T-helper 2 cell treated with Interferon-gamma antibody and Interleukin-4, amounts not matched to agents 100 ng/mL and 5 ng/mL, for 36 hours (primary cell): ENCODE measurements around the gene ERC1. TPM values are rescaled to one million over a fixed set of nuclear protein-coding genes. Genes with fewer than 3 reads are reported as not detected.

Source experiments
- intact Hi-C: fragments of 100-400 bp; cut with micrococcal nuclease; formaldehyde crosslinking; loops from one replicate; pipeline ENCODE4 v1.15.1; 2023
- total RNA-seq: library from RNA; stranded (reverse); gene quantifications from 2 replicates; pipeline ENCODE4 v1.2.3, GENCODE V29; 2022

Gene ERC1
- total RNA-seq, 1 donor from 2014 or later = 51.5 TPM

DNA sequence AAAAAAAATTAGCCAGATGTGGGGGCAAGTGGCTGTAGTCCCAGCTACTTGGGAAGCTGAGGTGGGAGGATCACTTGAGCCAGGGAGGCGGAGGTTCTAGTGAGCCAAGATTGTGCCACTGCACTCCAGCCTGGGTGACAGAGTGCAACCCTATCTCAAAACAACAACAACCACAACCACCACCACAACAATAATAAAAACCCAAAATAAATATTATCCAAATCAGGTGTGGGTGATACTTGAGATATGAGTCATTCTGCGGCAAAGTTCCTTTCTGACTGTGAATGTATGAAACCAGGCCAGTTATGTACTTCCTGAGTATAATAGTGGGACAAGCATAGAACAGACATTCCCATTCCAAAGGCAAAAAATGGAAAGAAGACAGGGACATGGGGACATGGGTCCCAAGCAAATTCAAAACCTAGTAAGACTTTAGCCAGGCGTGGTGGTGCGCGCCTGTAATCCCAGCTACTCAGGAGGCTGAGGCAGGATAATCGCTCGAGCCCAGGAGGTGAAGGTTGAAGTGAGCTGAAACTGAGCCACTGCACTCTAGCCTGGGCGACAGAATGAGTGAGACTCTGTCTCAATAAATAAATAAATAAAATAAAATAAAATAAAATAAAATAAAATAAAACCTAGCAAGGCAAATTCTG lies 9.7 kb upstream of the ERC1 start:
- intact Hi-C loops = no loop called here

DNA sequence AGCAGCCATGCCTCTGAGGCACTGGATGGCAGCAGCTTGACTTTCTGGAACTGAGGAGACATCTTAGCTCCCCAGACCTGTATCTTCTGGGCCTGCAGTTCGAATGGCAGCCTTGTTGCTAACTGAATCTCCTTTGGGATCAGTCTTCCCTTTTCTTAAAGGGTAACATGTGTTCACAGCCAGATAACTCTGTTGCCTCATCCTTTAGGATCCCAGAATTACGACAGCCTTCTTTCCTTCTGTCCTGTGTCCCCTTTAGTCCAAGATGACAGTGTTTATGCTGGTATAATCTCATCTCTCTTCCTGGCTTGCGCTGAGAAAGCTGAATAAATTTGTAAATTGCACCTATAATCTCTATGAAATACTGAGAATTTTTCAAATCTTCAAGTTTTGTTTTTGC lies 9.1 kb upstream of the ERC1 start:
- intact Hi-C loops = no loop called here

DNA sequence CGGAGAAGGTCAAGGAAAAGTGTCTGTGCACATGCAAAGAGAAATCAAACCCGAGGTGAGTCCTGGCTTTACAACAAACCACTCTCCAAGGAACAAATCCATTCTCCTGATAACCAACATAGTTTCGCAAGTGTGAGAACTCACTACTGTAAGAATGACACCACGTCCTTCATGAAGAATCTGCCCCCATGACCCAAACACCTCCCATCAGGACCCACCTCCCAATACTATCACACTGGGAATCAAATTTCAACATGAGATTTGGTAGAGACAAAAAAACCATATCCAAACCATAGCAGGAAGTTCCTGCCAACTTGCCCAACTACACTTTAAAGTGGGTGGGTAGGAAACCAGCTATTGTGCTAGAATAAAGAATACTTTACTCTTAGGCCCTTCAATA lies 2.4 kb upstream of the ERC1 start:
- intact Hi-C loops = no loop called here

DNA sequence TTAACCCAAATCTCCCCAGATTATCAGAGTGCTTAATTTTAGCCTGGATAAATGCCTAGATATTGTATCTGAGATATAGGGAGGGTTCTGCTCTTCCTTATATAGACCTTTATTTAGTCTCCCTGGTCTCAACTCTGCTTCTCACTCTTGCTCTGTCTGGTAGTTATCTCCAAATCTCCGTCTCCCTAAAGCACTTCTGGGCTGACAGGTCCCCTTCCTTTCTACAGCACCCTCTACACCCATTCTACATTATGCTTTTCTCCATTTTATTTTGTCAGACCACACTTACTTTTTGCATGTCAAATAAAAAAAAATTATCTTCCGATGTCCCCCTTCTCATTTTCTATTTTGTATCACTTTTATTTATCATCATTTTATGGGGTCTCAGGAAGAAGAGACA lies 2.0 kb upstream of the ERC1 start:
- intact Hi-C loops = no loop called here

DNA sequence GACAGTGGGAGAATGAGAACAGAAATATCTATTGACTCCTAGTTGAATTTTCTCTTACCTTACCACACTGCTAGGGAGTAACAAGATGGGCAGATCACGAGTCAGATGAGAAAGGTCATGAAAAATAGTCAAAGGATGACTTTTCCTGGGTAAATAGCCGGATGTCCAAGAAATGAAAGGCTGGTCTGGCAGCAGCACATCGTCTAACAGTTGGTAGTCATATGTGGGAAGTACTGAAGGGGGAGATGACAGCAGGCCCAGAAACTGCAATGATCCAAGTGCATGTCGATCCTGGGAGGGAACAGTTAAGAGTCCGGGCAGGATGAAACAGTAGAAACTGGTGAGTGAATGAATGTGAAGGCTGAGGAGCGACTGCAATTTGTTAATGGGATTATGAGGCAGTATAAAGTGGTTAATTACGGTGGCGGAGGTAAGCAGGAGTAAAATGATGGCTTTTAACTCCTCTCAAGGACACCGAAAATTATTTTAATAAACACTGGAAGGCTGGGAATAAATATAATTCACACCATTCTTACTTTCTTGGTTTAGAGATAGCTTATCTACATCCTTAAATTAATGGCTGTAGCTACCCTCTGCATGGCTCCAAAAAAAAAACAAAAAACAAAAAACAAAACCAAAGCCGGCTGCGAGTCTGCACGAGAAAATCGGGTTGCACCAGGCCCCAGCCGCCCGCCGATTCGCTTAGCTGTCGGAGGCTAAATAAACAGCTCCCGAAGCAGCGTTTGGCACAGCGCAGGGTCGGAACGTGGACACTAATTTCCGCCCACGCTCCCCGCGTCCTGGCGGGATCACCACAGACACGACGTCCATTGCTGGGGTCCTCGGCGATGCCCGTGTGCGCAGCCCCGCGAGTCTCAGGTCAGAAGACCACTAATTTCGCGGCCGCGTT lies 1.0 kb upstream of the ERC1 start:
- intact Hi-C loops = loop anchor here (5.0 to 10.0 kb wide), 4 partner anchors 105 to 602 kb away; partner anchors contain the start of genes FBXL14 and WNK1

DNA sequence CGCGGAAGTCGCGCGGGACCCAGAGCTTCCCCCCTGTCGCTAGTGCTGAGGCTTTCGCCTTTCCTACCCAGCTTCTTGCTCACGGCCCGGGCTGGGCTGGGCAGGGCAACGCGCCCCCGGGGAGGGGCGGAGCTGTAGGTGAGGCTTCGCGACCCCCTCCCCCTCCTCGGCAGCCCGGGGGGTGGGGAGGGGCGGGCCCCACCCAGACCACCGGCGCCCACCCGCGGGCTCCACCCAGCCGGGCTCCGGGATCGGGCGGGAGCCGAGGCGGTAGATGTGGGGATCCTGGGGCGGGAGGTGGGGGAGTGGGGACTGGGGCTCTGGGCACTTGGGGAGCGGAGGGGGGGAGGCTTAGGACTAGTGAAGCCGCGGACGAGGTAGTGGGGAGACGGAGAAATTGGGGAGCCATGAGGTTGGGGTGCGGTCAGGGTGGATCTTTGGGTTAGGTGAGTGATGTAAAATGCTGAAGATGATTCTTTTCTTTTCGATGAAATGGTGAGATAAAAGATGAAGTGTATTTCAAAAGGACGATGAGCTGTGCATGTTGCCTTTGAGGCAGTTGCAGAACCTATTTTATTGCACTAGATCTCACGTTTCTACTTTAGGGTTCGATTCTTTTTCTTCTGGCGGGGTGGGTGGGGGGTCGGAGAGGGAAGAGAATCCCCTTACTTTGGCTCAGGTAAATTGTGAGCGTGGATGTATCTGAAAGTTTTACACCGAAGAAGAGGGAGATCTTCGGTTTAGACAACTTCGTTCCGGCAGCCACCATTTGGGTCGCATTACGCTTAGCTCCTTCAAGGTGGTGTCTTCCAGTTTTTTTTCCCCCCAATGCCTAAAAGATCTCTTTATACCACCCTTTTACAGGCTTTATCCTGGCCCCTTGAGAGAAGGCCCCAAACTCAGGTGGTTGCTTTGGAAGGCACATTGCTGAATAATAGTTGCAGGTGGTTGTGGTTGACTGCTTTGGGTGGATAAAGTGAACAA lies 619 bp downstream of the ERC1 start:
- intact Hi-C loops = loop anchor here (1.0 to 10.0 kb wide), 5 partner anchors 42 to 601 kb away; partner anchors contain the start of genes FBXL14, RAD52 and WNK1

DNA sequence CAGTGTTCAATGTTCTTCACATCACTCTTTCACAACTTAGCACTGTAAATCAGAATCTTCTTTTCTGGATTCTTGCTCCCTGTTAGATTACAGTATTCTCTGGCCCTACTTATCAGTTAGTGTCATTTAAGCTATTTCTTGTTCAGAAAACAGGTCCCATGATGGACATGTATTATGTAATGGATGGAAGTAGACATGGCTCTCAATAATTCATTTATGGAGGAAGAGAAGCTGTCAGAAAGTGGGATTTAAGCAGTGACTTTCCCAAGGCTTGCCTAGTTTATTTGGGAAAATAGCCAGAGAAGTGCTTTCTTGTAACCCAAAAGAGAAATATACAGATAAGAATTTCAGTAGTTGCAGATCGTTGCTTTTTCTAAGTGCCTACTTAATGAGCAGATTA lies 1.6 kb downstream of the ERC1 start:
- intact Hi-C loops = loop anchor here (5.0 to 10.0 kb wide), 4 partner anchors 102 to 600 kb away; partner anchors contain the start of genes FBXL14 and WNK1

DNA sequence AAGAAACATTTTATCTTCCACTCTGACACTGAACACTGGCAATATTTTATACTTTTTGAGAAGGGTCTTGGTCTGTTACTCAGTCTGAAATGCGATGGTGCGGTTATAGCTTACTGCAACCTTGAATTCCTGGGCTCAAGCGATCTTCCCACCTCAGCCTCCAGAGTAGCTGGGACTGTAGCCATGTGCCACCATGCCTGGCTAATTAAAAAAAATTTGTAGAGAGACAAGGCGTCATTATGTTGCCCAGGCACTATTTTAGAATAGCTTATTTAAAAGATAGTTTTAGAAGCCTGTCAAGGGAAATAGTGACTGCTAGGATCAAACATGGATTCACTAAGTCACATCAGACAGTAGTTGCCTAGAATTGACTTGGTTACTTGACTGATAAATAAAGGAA lies 5.9 kb downstream of the ERC1 start:
- intact Hi-C loops = loop anchor here (10.0 kb wide), 2 partner anchors 98 to 242 kb away; partner anchors contain the start of gene WNK1

DNA sequence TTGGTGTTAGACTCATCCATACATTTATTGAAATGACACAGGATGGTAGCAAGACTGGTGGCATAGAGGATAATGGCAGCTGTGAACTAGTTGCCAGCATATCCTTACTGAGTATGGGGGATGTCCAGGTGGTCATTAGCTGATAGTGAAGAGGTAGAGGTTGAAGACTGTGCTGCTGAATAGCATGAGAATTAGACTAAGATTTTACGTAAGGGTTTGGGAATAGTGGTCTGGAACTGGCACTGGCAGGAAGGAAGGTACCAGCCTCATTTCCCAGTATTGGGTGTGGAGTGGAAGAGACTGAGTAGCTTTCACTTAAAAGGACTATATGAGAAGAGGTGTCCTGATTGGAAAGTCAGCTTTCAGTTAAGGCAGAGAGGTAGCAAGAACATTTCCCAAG lies 6.5 kb downstream of the ERC1 start:
- intact Hi-C loops = loop anchor here (10.0 kb wide), 2 partner anchors 97 to 243 kb away; partner anchors contain the start of gene WNK1

DNA sequence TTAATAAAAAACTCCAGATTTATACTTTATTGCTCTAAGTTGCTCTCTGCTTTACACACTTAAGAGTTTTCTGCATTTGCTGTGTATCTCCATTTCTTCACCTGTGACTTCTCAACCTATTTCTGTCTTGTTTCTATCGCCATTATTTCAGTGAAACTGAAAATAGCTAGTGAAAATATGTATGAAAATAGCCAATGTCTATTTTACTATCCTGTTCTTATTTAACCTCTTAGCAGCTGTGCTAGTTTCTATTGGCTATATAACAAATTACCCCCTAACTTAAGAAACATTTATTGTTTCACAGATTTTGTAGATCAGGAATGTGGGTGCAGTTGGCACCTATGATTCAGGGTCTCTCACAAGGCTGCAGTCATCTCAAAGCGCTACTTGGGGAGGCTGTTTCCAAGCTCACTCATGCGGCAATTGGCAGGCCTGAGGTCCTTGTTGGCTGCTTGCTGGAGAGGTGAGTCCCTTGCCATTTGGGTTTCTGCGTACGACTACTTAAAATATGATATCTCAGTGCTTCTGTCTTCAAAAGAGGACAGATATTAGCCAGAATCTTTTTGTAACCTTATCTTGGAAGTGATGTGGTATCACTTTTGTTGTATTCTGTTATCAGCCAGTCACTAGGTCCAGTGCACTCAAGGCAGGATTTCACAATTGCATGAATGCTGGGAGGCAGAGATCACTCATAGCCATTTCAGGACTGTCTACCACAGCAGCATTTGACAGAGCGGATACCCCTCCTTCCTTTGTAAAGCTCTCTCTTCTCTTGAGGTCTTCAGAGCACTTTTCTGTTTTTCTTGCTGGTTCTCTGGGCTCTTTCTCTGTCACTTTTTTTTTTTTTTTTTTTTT lies 7.2 kb downstream of the ERC1 start:
- intact Hi-C loops = loop anchor here (10.0 kb wide), 2 partner anchors 97 to 243 kb away; partner anchors contain the start of gene WNK1

DNA sequence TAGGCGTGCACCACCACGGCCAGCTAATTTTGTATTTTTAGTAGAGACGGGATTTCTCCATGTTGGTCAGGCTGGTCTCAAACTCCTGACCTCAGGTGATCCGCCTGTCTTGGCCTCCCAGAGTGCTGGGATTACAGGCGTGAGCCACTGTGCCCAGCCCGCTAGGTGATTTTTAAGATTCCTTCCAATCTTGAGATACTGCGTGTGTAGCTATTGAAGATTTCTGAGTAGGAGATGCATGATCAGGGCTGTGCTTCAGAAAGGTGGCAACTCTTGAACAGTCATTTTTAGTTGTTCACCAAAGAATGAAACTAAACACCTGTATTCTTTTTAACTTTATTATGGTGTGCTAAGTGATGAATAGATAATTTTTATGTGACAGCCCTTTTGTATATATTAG lies 8.7 kb downstream of the ERC1 start:
- intact Hi-C loops = loop anchor here (10.0 kb wide), 2 partner anchors 95 to 245 kb away; partner anchors contain the start of gene WNK1

DNA sequence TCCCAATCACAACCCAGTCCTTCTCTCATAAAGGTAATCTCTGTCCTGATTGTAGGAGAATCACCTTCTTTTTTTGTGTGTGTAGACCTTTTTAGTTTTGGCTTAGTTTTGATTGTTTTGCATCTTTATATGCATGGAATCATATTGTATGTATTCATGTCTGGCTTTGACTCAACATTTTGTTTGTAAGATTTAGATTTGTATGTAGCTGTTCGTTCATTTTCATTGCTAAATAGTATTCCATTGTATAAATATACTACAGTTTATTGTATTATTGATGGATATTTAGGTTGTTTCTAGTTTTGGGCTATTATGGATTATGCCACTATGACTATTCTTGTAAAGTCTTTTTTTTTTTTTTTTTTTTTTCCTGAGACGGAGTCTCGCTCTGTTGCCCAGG lies 10.5 kb downstream of the ERC1 start:
- intact Hi-C loops = no loop called here

DNA sequence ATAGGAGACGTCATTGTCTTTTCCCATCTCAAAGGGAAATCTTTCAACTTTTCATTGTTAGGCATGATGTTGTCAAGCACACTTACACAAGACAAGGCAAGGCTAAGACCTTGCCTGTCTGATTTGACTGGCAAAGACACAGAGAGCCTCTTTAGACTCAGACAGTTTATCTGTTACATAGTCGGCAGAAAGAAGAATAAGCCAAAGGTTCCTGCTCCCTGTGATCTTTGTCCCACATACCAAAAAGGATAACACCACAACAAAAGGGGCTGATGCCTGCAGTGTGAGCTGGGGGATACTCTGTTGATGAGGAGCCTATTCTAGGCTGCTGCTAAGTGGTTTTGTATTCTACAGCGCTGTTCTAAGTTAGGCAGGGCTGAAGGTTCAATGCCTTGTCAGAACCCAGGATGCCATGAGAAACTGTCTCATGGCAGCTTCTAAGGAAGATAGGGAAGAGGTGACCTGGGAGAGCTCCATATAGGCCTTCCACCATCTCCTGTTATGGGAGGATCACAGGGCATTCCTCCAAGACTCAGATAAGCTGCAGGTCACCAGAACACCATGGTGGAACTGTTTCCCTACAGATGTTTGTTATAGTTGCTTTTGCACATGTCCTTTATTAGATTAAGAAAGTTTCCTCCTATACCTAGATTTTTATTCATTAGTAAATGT lies 12.7 kb downstream of the ERC1 start:
- intact Hi-C loops = no loop called here

DNA sequence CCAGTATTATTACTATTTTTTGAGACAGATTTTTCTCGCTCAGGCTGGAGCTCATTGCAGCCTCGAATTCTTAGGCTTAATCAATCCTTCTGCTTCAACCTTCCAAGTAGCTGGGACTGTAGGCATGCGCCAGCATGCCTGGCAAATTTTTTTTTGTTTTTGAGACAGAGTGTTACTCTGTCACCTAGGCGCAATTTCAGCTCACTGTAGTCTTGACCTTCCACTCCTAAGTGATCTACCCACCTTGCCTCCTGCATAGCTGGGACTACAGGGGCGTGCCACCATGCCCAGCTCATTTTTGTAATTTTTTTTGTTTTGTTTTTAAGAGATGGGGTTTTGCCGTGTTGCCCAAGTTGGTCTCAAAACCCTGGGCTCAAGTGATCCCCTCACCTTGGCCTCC lies 15.2 kb downstream of the ERC1 start:
- intact Hi-C loops = no loop called here

DNA sequence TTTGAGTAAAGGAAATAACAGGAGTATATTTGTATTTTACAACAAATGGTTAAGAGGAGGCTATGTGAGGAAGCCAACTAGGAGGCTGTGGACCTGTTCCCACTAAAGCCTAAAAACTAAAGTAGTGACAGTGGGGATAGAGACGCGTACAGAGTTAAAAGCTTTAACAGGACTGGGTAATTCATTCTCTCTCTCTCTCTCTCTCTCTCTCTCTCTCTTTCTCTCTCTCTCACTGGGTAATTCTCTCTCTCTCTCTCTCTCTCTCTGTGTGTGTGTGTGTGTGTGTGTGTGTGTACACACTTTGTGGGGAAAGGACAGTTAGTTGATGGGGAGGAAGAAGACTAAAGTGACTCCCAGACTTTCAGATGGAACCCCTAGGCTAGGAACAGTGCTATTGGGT lies 16.3 kb downstream of the ERC1 start:
- intact Hi-C loops = no loop called here

DNA sequence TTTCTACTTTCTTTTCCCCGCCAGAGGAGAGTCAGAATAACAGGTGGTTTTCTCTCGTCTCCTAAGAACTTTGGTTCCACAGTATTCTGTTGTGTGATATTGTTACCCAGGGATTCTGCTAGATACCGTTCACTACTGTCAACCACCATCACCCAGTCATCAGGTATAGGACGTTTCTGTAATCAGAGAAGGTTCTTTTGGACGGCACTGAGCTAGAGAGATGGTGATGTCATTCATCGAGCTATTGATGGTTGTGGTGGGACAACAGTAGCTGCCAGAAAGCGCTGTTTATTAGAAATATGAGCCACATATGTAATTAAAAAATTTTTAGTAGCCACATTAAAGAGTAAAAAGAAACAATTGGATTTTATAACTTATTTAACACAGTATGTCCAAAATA lies 17.0 kb downstream of the ERC1 start:
- intact Hi-C loops = no loop called here

DNA sequence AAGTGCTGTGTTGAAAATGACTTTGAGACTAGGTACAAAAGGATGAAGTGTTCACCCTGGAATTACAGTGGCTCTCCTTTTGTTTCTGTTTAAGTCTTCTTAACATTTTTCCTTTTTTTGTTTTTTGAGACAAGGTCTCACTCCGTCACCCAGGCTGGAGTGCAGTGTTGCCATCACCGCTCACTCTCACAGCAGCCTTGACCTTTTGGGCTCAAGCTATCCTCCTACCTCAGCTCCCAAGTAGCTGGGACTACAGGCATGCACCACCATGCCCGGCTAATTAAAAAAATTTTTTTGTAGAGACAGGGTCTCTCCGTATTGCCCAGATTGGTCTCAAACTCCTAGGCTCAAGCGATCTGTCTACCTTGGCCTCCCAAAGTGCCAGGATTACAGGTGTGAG lies 20.1 kb downstream of the ERC1 start:
- intact Hi-C loops = no loop called here

DNA sequence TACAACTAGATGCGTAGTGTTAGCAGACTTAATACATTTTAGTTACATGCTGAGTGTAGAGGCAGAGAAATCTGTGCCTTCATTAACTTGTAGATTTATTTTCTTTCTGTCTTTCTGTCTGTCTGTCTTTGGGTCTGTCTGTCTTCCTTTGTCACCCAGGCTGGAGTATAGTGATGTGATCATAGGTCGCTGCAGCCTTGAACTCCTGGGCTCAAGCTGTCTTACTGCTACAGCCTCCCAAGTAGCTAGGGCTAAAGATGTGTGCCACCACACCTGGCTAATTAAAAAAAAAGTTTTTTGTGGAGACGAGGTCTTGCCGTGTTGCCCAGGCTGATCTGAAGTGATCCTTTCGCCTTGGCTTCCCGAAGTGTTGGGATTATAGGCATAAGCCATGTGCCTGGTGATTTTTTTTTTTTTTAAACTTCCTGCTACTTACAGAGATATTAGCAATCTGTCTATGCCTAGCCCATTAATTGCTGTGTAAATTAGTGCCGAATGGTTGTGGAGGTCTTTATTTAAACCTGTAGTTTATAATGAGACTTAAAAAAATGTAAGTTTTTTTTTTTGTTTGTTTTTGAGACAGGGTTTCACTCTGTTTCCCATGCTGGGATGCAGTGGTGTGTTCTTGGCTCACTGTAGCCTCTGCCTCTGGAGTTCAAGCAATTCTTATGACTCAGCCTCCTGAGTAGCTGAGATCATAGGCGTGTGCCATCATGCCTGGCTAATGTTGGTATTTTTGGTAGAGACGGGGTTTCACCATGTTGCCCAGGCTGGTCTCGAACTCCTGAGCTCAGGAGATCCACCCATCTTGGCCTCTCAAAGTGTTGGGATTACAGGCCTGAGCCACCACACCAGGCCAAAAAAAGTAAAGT lies 22.8 kb downstream of the ERC1 start:
- intact Hi-C loops = no loop called here

DNA sequence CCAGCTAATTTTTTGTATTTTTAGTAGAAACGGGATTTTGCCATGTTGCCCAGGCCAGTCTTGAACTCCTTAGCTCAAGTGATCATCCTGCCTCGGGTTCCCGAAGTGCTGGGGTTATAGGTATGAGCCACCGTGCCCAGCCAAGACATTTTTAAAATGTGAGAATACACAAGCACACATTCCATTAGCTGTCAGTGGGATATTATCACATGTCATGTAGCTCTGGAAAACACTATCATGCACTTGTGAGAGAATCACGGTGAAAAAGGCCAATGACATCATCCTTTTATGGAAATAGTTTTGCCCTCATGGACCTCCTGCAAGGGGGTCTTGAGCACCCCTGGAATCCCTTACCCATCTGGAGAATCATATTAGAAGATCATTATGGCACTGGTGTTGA lies 28.3 kb downstream of the ERC1 start:
- intact Hi-C loops = no loop called here
